Measurements from ENCODE around the gene PHF21B.
"Not testable (repeated sequence)": the region's sequence is repeated elsewhere in the genome, so short reads cannot be mapped to it uniquely, and the experiment has no call there.

Gene PHF21B

GRCh38 chr22:44914026-44914721 lies 95.6 kb downstream of the PHF21B start:
- Histone ChIP-seq H3K4me3 (ENCODE audit: low read depth in 1 of 2, low read length in 2 of 2) (no peak overlapping the region), H3K4me1 (ENCODE audit: control insufficient read depth in 1 of 2, insufficient read depth in 2 of 2, low read length in 2 of 2) (no peaks in the 10 kb centered on the region), H3K27ac (ENCODE audit: low read length) (no peak overlapping the region), H3K9me3 (ENCODE audit: control insufficient read depth in 1 of 2, low read length in 2 of 2) (no peaks in the 10 kb centered on the region), H3K36me3 (ENCODE audit: control insufficient read depth in 1 of 2, insufficient read depth in 2 of 2, low read length in 2 of 2) (no peaks in the 10 kb centered on the region), H3K27me3 (ENCODE audit: low read depth, low read length) (no peaks in the 10 kb centered on the region)

DNA sequence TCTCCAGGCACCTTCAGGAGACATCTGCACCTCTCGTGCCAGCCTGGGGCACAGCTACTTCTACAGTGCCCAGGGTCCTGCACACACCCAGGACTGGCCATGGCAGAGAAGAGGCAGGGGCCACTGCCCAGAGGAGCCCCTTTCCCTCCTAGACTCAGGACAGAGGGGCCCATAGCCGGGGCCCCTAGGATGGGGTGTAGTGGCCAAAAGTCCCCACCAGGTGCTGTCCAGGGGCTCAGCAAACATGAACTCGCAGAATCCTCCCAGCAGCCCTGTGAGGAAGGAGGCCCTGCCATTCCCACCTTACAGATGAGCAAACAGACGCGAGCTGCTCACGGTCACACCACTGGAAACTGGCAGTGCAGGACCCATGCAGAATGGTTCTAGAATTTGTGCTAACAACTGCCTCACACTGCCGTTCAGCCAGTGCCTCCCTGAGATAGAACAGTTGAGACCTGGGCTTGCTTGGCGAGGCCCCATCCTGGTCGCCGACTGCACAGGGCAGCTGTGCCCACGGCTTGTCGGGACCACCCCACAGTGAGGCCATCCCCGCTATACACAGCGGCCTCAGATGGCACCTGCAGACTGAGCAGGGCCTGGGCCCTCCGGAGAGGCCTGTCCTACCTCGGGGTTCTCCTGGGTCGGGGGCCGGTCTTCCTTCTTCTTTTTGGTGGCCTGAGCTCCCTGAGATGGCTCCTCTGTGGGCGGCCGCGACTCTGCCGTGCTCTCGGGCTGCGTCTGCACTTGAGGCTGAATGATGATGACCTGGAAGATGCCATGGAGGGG lies 96.4 kb downstream of the PHF21B start:
- Histone ChIP-seq H3K9me3 (ENCODE audit: control insufficient read depth in 1 of 2, low read length in 2 of 2) (no peaks in the 10 kb centered on the region), H3K4me3 (ENCODE audit: low read depth in 1 of 2, low read length in 2 of 2) (no peak overlapping the region), H3K27me3 (ENCODE audit: low read depth, low read length) (no peaks in the 10 kb centered on the region), H3K36me3 (ENCODE audit: control insufficient read depth in 1 of 2, insufficient read depth in 2 of 2, low read length in 2 of 2) (no peaks in the 10 kb centered on the region), H3K4me1 (ENCODE audit: control insufficient read depth in 1 of 2, insufficient read depth in 2 of 2, low read length in 2 of 2) (no peaks in the 10 kb centered on the region), H3K27ac (ENCODE audit: low read length) (no peak overlapping the region)

GRCh38 chr22:44909241-44909640 lies 100.6 kb downstream of the PHF21B start:
- Histone ChIP-seq H3K9me3 (ENCODE audit: control insufficient read depth in 1 of 2, low read length in 2 of 2) (no peaks in the 10 kb centered on the region), H3K4me3 (ENCODE audit: low read depth in 1 of 2, low read length in 2 of 2) (no peak overlapping the region), H3K4me1 (ENCODE audit: control insufficient read depth in 1 of 2, insufficient read depth in 2 of 2, low read length in 2 of 2) (no peaks in the 10 kb centered on the region), H3K27ac (ENCODE audit: low read length) (no peak overlapping the region), H3K27me3 (ENCODE audit: low read depth, low read length) (no peaks in the 10 kb centered on the region), H3K36me3 (ENCODE audit: control insufficient read depth in 1 of 2, insufficient read depth in 2 of 2, low read length in 2 of 2) (no peaks in the 10 kb centered on the region)

GRCh38 chr22:44907765-44908737 lies 101.8 kb downstream of the PHF21B start:
- Histone ChIP-seq H3K4me3 (ENCODE audit: low read depth in 1 of 2, low read length in 2 of 2) (no peak overlapping the region), H3K27me3 (ENCODE audit: low read depth, low read length) (no peaks in the 10 kb centered on the region)

GRCh38 chr22:44906999-44907644 lies 102.7 kb downstream of the PHF21B start:
- peaks cover 0 to 5% of the 10 kb centered on the region in 2 donors for H3K9me3 ChIP-seq (ENCODE audit: control insufficient read depth in 1 of 2, low read length in 2 of 2)
- no peaks in the 10 kb centered on the region for H3K4me1 ChIP-seq (ENCODE audit: control insufficient read depth in 1 of 2, insufficient read depth in 2 of 2, low read length in 2 of 2)
- no peak overlapping the region for H3K27ac ChIP-seq (ENCODE audit: low read length)
- no peak overlapping the region for H3K4me3 ChIP-seq (ENCODE audit: low read depth in 1 of 2, low read length in 2 of 2)
- H3K36me3 ChIP-seq (ENCODE audit: control insufficient read depth in 1 of 2, insufficient read depth in 2 of 2, low read length in 2 of 2): no peaks in the 10 kb centered on the region
- H3K27me3 ChIP-seq (ENCODE audit: low read depth, low read length): no peaks in the 10 kb centered on the region

More at GRCh38 chr22:44907765-44908737, 101.8 kb downstream of the PHF21B start:
- H3K9me3 ChIP-seq (ENCODE audit: control insufficient read depth in 1 of 2, low read length in 2 of 2): no peaks in the 10 kb centered on the region
- H3K4me1 ChIP-seq (ENCODE audit: control insufficient read depth in 1 of 2, insufficient read depth in 2 of 2, low read length in 2 of 2): no peaks in the 10 kb centered on the region
- no peaks in the 10 kb centered on the region for H3K36me3 ChIP-seq (ENCODE audit: control insufficient read depth in 1 of 2, insufficient read depth in 2 of 2, low read length in 2 of 2)
- H3K27ac ChIP-seq (ENCODE audit: low read length): no peak overlapping the region

- H3K4me1 ChIP-seq (ENCODE audit: control insufficient read depth in 1 of 2, insufficient read depth in 2 of 2, low read length in 2 of 2): no peaks in the 10 kb centered on the region
- no peaks in the 10 kb centered on the region for H3K27me3 ChIP-seq (ENCODE audit: low read depth, low read length)
- peaks cover under 1 to 12% of the 10 kb centered on the region in 2 donors for H3K9me3 ChIP-seq (ENCODE audit: control insufficient read depth in 1 of 2, low read length in 2 of 2)
- H3K27ac ChIP-seq (ENCODE audit: low read length): no peak overlapping the region
- no peaks in the 10 kb centered on the region for H3K36me3 ChIP-seq (ENCODE audit: control insufficient read depth in 1 of 2, insufficient read depth in 2 of 2, low read length in 2 of 2)
- H3K4me3 ChIP-seq (ENCODE audit: low read depth in 1 of 2, low read length in 2 of 2): no peak overlapping the region
These were observed 103.4 kb downstream of the PHF21B start for GRCh38 chr22:44906248-44906936.

GRCh38 chr22:44904492-44905152 lies 105.2 kb downstream of the PHF21B start:
- peaks cover 7 to 21% of the 10 kb centered on the region in 2 donors for H3K9me3 ChIP-seq (ENCODE audit: control insufficient read depth in 1 of 2, low read length in 2 of 2)

GRCh38 chr22:44903164-44903563 lies 106.6 kb downstream of the PHF21B start:
- not testable (repeated sequence) for H3K27ac ChIP-seq (ENCODE audit: low read length); H3K27me3 ChIP-seq (ENCODE audit: low read depth, low read length); H3K4me1 ChIP-seq (ENCODE audit: control insufficient read depth in 1 of 2, insufficient read depth in 2 of 2, low read length in 2 of 2); H3K4me3 ChIP-seq (ENCODE audit: low read depth in 1 of 2, low read length in 2 of 2); H3K36me3 ChIP-seq (ENCODE audit: control insufficient read depth in 1 of 2, insufficient read depth in 2 of 2, low read length in 2 of 2)
- H3K9me3 ChIP-seq (ENCODE audit: control insufficient read depth in 1 of 2, low read length in 2 of 2): peaks cover 7 to 21% of the 10 kb centered on the region in 2 donors

More at GRCh38 chr22:44904492-44905152, 105.2 kb downstream of the PHF21B start:
- H3K27me3 ChIP-seq (ENCODE audit: low read depth, low read length); H3K36me3 ChIP-seq (ENCODE audit: control insufficient read depth in 1 of 2, insufficient read depth in 2 of 2, low read length in 2 of 2); H3K27ac ChIP-seq (ENCODE audit: low read length); H3K4me3 ChIP-seq (ENCODE audit: low read depth in 1 of 2, low read length in 2 of 2); H3K4me1 ChIP-seq (ENCODE audit: control insufficient read depth in 1 of 2, insufficient read depth in 2 of 2, low read length in 2 of 2): not testable (repeated sequence)

DNA sequence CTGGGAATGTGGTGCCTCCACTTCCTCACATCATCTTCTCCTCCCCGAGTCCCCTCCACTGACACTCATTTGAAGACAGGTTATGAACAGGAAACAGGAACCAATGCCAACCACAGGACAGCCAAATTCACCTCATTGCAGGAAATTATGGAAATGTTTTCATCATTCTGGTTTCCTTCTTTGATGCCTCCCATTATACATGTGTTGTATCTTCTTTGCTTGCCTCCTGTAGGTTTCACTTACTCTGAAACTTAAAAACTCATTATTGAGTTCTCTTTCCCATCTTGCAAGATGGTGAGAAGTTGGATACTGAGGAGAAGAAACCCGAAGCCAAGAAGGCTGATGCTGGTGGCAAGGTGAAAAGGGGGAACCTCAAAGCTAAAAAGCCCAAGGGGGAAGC lies 108.5 kb downstream of the PHF21B start:
- peak overlapping the region in 1 of 2 donors; percentile 2 for H3K4me3 ChIP-seq (ENCODE audit: low read depth in 1 of 2, low read length in 2 of 2)
- H3K27me3 ChIP-seq (ENCODE audit: low read depth, low read length): no peaks in the 10 kb centered on the region
- H3K27ac ChIP-seq (ENCODE audit: low read length): no peak overlapping the region
- H3K9me3 ChIP-seq (ENCODE audit: control insufficient read depth in 1 of 2, low read length in 2 of 2): peaks cover 7 to 25% of the 10 kb centered on the region in 2 donors
- H3K4me1 ChIP-seq (ENCODE audit: control insufficient read depth in 1 of 2, insufficient read depth in 2 of 2, low read length in 2 of 2): no peaks in the 10 kb centered on the region
- no peaks in the 10 kb centered on the region for H3K36me3 ChIP-seq (ENCODE audit: control insufficient read depth in 1 of 2, insufficient read depth in 2 of 2, low read length in 2 of 2)

DNA sequence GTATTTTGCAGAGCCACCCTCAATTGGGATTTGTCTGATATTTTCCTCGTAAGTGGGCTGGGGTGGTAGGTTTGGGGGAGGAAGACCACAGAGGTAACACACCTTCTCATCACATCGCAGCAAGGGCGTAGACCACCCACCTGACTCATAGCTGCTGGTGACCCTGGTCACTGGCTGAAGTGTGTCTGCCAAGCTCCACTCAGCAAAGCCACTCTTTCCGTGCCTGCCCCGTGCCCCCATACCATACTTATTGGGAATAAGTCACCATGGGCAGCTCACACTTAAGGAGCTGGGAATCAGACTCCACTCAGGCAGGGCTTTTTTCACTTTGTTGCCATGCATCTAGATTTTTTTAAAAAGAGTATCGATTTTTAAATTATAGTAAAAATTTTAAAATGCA lies 111.6 kb downstream of the PHF21B start:
- Histone ChIP-seq H3K27me3 (ENCODE audit: low read depth, low read length) (no peaks in the 10 kb centered on the region), H3K9me3 (ENCODE audit: control insufficient read depth in 1 of 2, low read length in 2 of 2) (peaks cover 7 to 25% of the 10 kb centered on the region in 2 donors), H3K27ac (ENCODE audit: low read length) (no peak overlapping the region), H3K36me3 (ENCODE audit: control insufficient read depth in 1 of 2, insufficient read depth in 2 of 2, low read length in 2 of 2) (no peaks in the 10 kb centered on the region), H3K4me3 (ENCODE audit: low read depth in 1 of 2, low read length in 2 of 2) (no peak overlapping the region), H3K4me1 (ENCODE audit: control insufficient read depth in 1 of 2, insufficient read depth in 2 of 2, low read length in 2 of 2) (no peaks in the 10 kb centered on the region)
